C4-2B (cell line): Measurements from ENCODE around the gene ZG16.

Experiments
- CTCF ChIP-seq: fragments of 450-650 bp; conservative IDR thresholded peaks from 2 replicates; pipeline ENCODE4 v1.5.1; 2017; ENCODE audit warnings: mild to moderate bottlenecking
- ZFX ChIP-seq: fragments of 450-650 bp; IDR thresholded peaks from 2 replicates; pipeline ENCODE4 v1.6.1; 2017

- no peak for TF ChIP-seq CTCF
- TF ChIP-seq ZFX: no peak
Observed at GRCh38 chr16:29813644-29814562, 35.8 kb downstream of the ZG16 start.
